ENCODE measurements around the gene TEX44. TPM values are rescaled to one million over a fixed set of nuclear protein-coding genes. Genes with fewer than 3 reads are reported as not detected.
A peak's percentile ranks its signal among the peaks of the same experiment; 100 is the strongest.
"Not testable (repeated sequence)": the region's sequence is repeated elsewhere in the genome, so short reads cannot be mapped to it uniquely, and the experiment has no call there.

TEX44 gene
- total and polyA plus RNA-seq, 8 donors, result not detected

- Histone ChIP-seq H3K4me3 (no peak overlapping the region), H3K9me3 (no peaks in the 10 kb centered on the region), H3K27me3 (no peaks in the 10 kb centered on the region), H3K4me1 (no peaks in the 10 kb centered on the region), H3K36me3 (no peaks in the 10 kb centered on the region), H3K27ac (no peak overlapping the region)
- FAIRE-seq (no peak), ATAC-seq (no peak), DNase-seq (no peak)
- intact Hi-C loops (cut with DNase I), result no loop called here
- TF ChIP-seq, protein P1, sequence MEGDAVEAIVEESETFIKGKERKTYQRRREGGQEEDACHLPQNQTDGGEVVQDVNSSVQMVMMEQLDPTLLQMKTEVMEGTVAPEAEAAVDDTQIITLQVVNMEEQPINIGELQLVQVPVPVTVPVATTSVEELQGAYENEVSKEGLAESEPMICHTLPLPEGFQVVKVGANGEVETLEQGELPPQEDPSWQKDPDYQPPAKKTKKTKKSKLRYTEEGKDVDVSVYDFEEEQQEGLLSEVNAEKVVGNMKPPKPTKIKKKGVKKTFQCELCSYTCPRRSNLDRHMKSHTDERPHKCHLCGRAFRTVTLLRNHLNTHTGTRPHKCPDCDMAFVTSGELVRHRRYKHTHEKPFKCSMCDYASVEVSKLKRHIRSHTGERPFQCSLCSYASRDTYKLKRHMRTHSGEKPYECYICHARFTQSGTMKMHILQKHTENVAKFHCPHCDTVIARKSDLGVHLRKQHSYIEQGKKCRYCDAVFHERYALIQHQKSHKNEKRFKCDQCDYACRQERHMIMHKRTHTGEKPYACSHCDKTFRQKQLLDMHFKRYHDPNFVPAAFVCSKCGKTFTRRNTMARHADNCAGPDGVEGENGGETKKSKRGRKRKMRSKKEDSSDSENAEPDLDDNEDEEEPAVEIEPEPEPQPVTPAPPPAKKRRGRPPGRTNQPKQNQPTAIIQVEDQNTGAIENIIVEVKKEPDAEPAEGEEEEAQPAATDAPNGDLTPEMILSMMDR (IDR thresholded peaks at IDR 0.05), result no peak
- 86% methylated on average over 7 of the region's 7 CpGs for WGBS, 2 donors
Observed at GRCh38 chr2:231568785-231569435, 23.8 kb upstream of the TEX44 start.

GRCh38 chr2:231570915-231571314 is 21.7 kb upstream of the TEX44 start:
- H3K9me3 ChIP-seq; H3K4me3 ChIP-seq; ATAC-seq; intact Hi-C loops (cut with DNase I); H3K36me3 ChIP-seq; H3K27ac ChIP-seq; FAIRE-seq; H3K4me1 ChIP-seq; H3K27me3 ChIP-seq; DNase-seq: not testable (repeated sequence)
- 67 to 73% methylated on average over 5 of the region's 5 CpGs for WGBS, 2 donors

DNA sequence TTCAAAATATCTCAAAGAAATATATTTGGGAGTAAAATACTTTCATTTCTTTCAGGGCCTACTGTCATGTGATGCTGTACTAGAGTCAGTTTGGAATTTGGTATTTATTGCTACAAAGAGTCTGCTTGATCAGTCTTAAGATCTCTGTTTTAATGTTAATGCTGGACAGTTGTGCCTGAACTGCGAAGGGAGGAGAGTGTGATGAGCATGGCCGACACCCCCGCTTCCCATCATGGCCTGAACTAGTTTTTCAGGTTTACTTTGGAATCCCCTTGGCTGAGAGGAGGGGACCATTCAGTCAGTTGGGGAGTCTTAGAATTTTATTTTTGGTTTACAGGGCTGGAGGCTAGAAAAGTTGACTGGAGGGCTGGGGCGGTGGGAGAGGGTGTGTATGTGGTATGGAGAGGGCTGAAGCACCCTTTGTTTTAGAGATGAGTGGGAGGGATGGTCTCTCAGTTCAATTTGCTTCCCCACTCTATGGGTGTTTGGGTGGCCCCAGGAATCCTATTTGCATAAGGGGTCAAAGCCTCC is 20.9 kb upstream of the TEX44 start:
- Histone ChIP-seq H3K4me1 (no peaks in the 10 kb centered on the region), H3K27ac (no peak overlapping the region), H3K4me3 (no peak overlapping the region), H3K27me3 (no peaks in the 10 kb centered on the region), H3K9me3 (no peaks in the 10 kb centered on the region), H3K36me3 (no peaks in the 10 kb centered on the region)
- intact Hi-C loops (cut with DNase I), result no loop called here
- WGBS, 2 donors, result 83 to 84% methylated on average over 4 of the region's 4 CpGs
- ATAC-seq (no peak), DNase-seq (peak in 1 of 6 donors; percentile 3), FAIRE-seq (no peak)
- TF ChIP-seq, protein P1 (IDR thresholded peaks at IDR 0.05), result no peak

- FAIRE-seq, result no peak
- no peaks in the 10 kb centered on the region for H3K4me1 ChIP-seq
Observed at GRCh38 chr2:231573096-231573495, 19.6 kb upstream of the TEX44 start.

GRCh38 chr2:231573698-231574421 is 18.8 kb upstream of the TEX44 start:
- H3K36me3 ChIP-seq, result no peaks in the 10 kb centered on the region
- H3K9me3 ChIP-seq, result no peaks in the 10 kb centered on the region
- ATAC-seq (no peak), FAIRE-seq (no peak), DNase-seq (peak in 1 of 6 donors; percentile 55)
- intact Hi-C loops (cut with DNase I), result no loop called here
- H3K4me3 ChIP-seq, result no peak overlapping the region
- H3K27ac ChIP-seq, result no peak overlapping the region
- H3K4me1 ChIP-seq, result no peaks in the 10 kb centered on the region
- no peaks in the 10 kb centered on the region for H3K27me3 ChIP-seq
- TF ChIP-seq, protein P1 (IDR thresholded peaks at IDR 0.05), result no peak
- 73 to 79% methylated on average over 15 of the region's 15 CpGs for WGBS, 2 donors

More at GRCh38 chr2:231573096-231573495, 19.6 kb upstream of the TEX44 start:
- 63 to 78% methylated on average over 4 of the region's 4 CpGs for WGBS, 2 donors
- TF ChIP-seq, protein P1 (IDR thresholded peaks at IDR 0.05), result no peak
- no peak for ATAC-seq
- DNase-seq, result peak in 1 of 6 donors; percentile 7
- H3K9me3 ChIP-seq, result no peaks in the 10 kb centered on the region
- no peaks in the 10 kb centered on the region for H3K27me3 ChIP-seq
- no peak overlapping the region for H3K4me3 ChIP-seq
- intact Hi-C loops (cut with DNase I), result no loop called here
- no peaks in the 10 kb centered on the region for H3K36me3 ChIP-seq
- no peak overlapping the region for H3K27ac ChIP-seq
